DND-41 (cell line): ENCODE data around the gene SLC25A5.

Experiments used
- ATAC-seq: fragments of 200-7000 bp; cut with Tn5 transposase; 3 replicates; pipeline ENCODE4 v1.9.1; 2021; ENCODE audit warnings: low read depth; ENCODE audit not compliant: insufficient read depth
- DNase-seq: peaks from one replicate; pipeline ENCODE4 v3.0.0-alpha.2; 2020
- H2AFZ ChIP-seq: 2 replicates; pipeline ENCODE4 v1.6.0; 2012; ENCODE audit warnings: low read depth, low read length
- H3K27ac ChIP-seq: 2 replicates; pipeline ENCODE4 v1.5.1; 2012; ENCODE audit warnings: low read length, inconsistent platforms
- H3K27me3 ChIP-seq: fragments of 200-600 bp; sonication (generic); 2 replicates; pipeline ENCODE4 v1.6.0; 2012; ENCODE audit warnings: low read length, mild to moderate bottlenecking, inconsistent platforms; ENCODE audit not compliant: insufficient read depth, poor library complexity
- H3K36me3 ChIP-seq: 2 replicates; pipeline ENCODE4 v1.5.1; 2012; ENCODE audit warnings: low read length, inconsistent platforms; ENCODE audit not compliant: insufficient read depth
- H3K4me1 ChIP-seq: 2 replicates; pipeline ENCODE4 v1.5.1; 2012; ENCODE audit warnings: mild to moderate bottlenecking, low read length; ENCODE audit not compliant: insufficient read depth
- H3K4me2 ChIP-seq: 2 replicates; pipeline ENCODE4 v1.6.0; 2012; ENCODE audit warnings: mild to moderate bottlenecking, moderate library complexity, low read length, inconsistent platforms; ENCODE audit not compliant: insufficient read depth
- H3K4me3 ChIP-seq, 2 experiments: fragments of 200-600 bp in 1 of 2; shearing (Covaris generic) in 1 of 2; 2 replicates each; pipeline ENCODE4 v1.5.1; 2012 to 2016; ENCODE audit warnings: inconsistent platforms in 2 of 2, low read length in 2 of 2, mild to moderate bottlenecking in 2 of 2, low read depth in 1 of 2, moderate library complexity in 1 of 2
- H3K79me2 ChIP-seq: 2 replicates; pipeline ENCODE4 v1.6.0; 2012; ENCODE audit warnings: low read length, inconsistent platforms; ENCODE audit not compliant: insufficient read depth
- H3K9ac ChIP-seq: 2 replicates; pipeline ENCODE4 v1.6.0; 2012; ENCODE audit warnings: low read depth, mild to moderate bottlenecking, inconsistent platforms, low read length, moderate library complexity
- H3K9me3 ChIP-seq: 2 replicates; pipeline ENCODE4 v1.5.1; 2012; ENCODE audit warnings: low read length, moderate library complexity, mild to moderate bottlenecking, inconsistent platforms; ENCODE audit not compliant: insufficient read depth, severe bottlenecking
- H4K20me1 ChIP-seq: 2 replicates; pipeline ENCODE4 v1.6.0; 2012; ENCODE audit warnings: low read length; ENCODE audit not compliant: insufficient read depth
- CTCF ChIP-seq: IDR thresholded peaks from 2 replicates; pipeline ENCODE4 v1.5.1; 2012; ENCODE audit warnings: borderline replicate concordance, low read length, moderate library complexity, mild to moderate bottlenecking; ENCODE audit not compliant: poor library complexity, severe bottlenecking; ENCODE audit errors: extremely low read depth
- EZH2 ChIP-seq: IDR thresholded peaks from 3 replicates; pipeline ENCODE4 v1.6.1; 2012; ENCODE audit warnings: borderline replicate concordance, low read depth, mild to moderate bottlenecking, moderate library complexity, low read length, inconsistent platforms; ENCODE audit not compliant: severe bottlenecking

SLC25A5 gene

GRCh38 chrX:119516157-119516702, 48.0 kb downstream of the SLC25A5 start:
- H3K4me1 ChIP-seq = peaks cover 3% of the 10 kb centered on the region; the same call in 1 of the 2 replicates
- peak; percentile 51 for DNase-seq
- H4K20me1 ChIP-seq = no peaks in the 10 kb centered on the region

GRCh38 chrX:119518371-119518770, 50.1 kb downstream of the SLC25A5 start:
- H3K79me2 ChIP-seq = no peaks in the 10 kb centered on the region
- H2AFZ ChIP-seq = no peak overlapping the region
- no peaks in the 10 kb centered on the region for H3K36me3 ChIP-seq
- no peak for ATAC-seq
- H4K20me1 ChIP-seq = no peaks in the 10 kb centered on the region
- H3K27me3 ChIP-seq = no peaks in the 10 kb centered on the region
- no peak overlapping the region for H3K9ac ChIP-seq
- H3K27ac ChIP-seq = no peak overlapping the region
- H3K4me2 ChIP-seq = no peak overlapping the region
- no peak for DNase-seq
- H3K4me1 ChIP-seq = peaks cover 3% of the 10 kb centered on the region; the same call in 1 of the 2 replicates
- TF ChIP-seq EZH2 (no peak), CTCF (no peak)
- H3K9me3 ChIP-seq = no peaks in the 10 kb centered on the region
- H3K4me3 ChIP-seq = no peak overlapping the region

More at GRCh38 chrX:119516157-119516702, 48.0 kb downstream of the SLC25A5 start:
- 0 out of 2 replicates have a peak overlapping the region, but pooled peaks have one; percentile 9 for H3K27ac ChIP-seq
- no peak overlapping the region for H3K4me3 ChIP-seq
- no peak overlapping the region for H3K4me2 ChIP-seq
- TF ChIP-seq EZH2 = no peak
- peak; percentile 88 for TF ChIP-seq CTCF
- H3K27me3 ChIP-seq = no peaks in the 10 kb centered on the region
- H3K9ac ChIP-seq = no peak overlapping the region
- peak; percentile 98 for ATAC-seq
- no peaks in the 10 kb centered on the region for H3K36me3 ChIP-seq
- H2AFZ ChIP-seq = peak overlapping the region; percentile 44
- H3K79me2 ChIP-seq = no peaks in the 10 kb centered on the region
- H3K9me3 ChIP-seq = no peaks in the 10 kb centered on the region
